Fibroblast of lung (primary cell): ENCODE data around the gene SEC24D.

Experiments
- EZH2 ChIP-seq: IDR thresholded peaks from 2 replicates; pipeline ENCODE4 v1.5.1; 2012; ENCODE audit warnings: low read length, control low read depth, mild to moderate bottlenecking; ENCODE audit errors: missing control alignments
- TF ChIP-seq, protein P1 (sequence below), 2 donors: IDR thresholded peaks in 1 of 2; conservative IDR thresholded peaks in 1 of 2; 1 replicate in 1 of 2; 2 replicates in 1 of 2; pipeline ENCODE4 v1.5.1; 2011 to 2012; ENCODE audit warnings: low read length in 2 of 2, control low read depth in 1 of 2, inconsistent platforms in 1 of 2, low read depth in 1 of 2, mild to moderate bottlenecking in 1 of 2

- TF ChIP-seq, protein P1, sequence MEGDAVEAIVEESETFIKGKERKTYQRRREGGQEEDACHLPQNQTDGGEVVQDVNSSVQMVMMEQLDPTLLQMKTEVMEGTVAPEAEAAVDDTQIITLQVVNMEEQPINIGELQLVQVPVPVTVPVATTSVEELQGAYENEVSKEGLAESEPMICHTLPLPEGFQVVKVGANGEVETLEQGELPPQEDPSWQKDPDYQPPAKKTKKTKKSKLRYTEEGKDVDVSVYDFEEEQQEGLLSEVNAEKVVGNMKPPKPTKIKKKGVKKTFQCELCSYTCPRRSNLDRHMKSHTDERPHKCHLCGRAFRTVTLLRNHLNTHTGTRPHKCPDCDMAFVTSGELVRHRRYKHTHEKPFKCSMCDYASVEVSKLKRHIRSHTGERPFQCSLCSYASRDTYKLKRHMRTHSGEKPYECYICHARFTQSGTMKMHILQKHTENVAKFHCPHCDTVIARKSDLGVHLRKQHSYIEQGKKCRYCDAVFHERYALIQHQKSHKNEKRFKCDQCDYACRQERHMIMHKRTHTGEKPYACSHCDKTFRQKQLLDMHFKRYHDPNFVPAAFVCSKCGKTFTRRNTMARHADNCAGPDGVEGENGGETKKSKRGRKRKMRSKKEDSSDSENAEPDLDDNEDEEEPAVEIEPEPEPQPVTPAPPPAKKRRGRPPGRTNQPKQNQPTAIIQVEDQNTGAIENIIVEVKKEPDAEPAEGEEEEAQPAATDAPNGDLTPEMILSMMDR (conservative IDR thresholded peaks at IDR 0.05 in 1 of 2, IDR thresholded peaks at IDR 0.05 in 1 of 2; ENCODE audit: low read depth in 1 of 2, low read length in 2 of 2), result no peak
- no peak for TF ChIP-seq EZH2
These were observed 74.4 kb downstream of the SEC24D start for GRCh38 chr4:118761397-118762016.
